HepG2 (cell line): ENCODE results near the gene HHEX. TPM values are rescaled to one million over a fixed set of nuclear protein-coding genes. Genes with fewer than 3 reads are reported as not detected.

Experiments
- ATF6 ChIP-seq: sonication (generic); formaldehyde crosslinking; conservative IDR thresholded peaks from 2 replicates; pipeline ENCODE4 v1.4.0; 2020; ENCODE audit warnings: missing genetic modification reagents
- FOXP4 ChIP-seq: sonication (generic); formaldehyde crosslinking; IDR thresholded peaks from 2 replicates; pipeline ENCODE4 v1.4.0; 2020; ENCODE audit warnings: missing genetic modification reagents
- GATAD2A ChIP-seq: IDR thresholded peaks from 2 replicates; pipeline ENCODE4 v1.6.1; 2016
- HHEX ChIP-seq: IDR thresholded peaks from 2 replicates; pipeline ENCODE4 v1.6.1; 2016; ENCODE audit warnings: control low read depth
- SIX1 ChIP-seq: sonication (generic); formaldehyde crosslinking; IDR thresholded peaks from 2 replicates; pipeline ENCODE4 v1.4.0; 2020; ENCODE audit warnings: missing genetic modification reagents, borderline replicate concordance
- SIX4 ChIP-seq: sonication (generic); formaldehyde crosslinking; IDR thresholded peaks from 2 replicates; pipeline ENCODE4 v1.4.0; 2020; ENCODE audit warnings: missing genetic modification reagents
- SOX13 ChIP-seq, 3 experiments: fragments of 450-650 bp in 1 of 3; sonication (generic) in 1 of 3; formaldehyde crosslinking in 1 of 3; IDR thresholded peaks in 2 of 3; conservative IDR thresholded peaks in 1 of 3; 2 replicates each; pipeline versions ENCODE4 v1.5.0 to v1.6.1; 2016 to 2020; ENCODE audit warnings: antibody characterized with exemption in 1 of 3, mild to moderate bottlenecking in 1 of 3, missing compliant biosample characterization in 1 of 3, missing genetic modification reagents in 1 of 3, moderate library complexity in 1 of 3
- ZNF460 ChIP-seq: sonication (generic); formaldehyde crosslinking; IDR thresholded peaks from 2 replicates; pipeline ENCODE4 v1.5.1; 2020; ENCODE audit warnings: missing genetic modification reagents, mild to moderate bottlenecking, borderline replicate concordance
- ZNF589 ChIP-seq: sonication (generic); formaldehyde crosslinking; conservative IDR thresholded peaks from 2 replicates; pipeline ENCODE4 v1.8.0; 2022; ENCODE audit warnings: mild to moderate bottlenecking, moderate library complexity, missing genetic modification reagents
- ZNF7 ChIP-seq: IDR thresholded peaks from 2 replicates; pipeline ENCODE4 v1.6.1; 2016; ENCODE audit warnings: missing biosample characterization, missing genetic modification reagents
- polyA plus RNA-seq, 8 experiments: library from polyadenylated mRNA; depleted of rRNA in 3 of 8; stranded (reverse) in 7 of 8; unstranded in 1 of 8; fragments of >200 nt; fragmentation: Illumina TruSeq in 4 of 8; extraction: Trizol in 4 of 8; gene quantifications; 2 replicates each; pipeline versions ENCODE4 v1.2.1 to v1.2.3, GENCODE V29; 2011 to 2016; ENCODE audit warnings: low read depth in 4 of 8, missing spikeins in 1 of 8, mixed read lengths in 1 of 8; ENCODE audit not compliant: insufficient read depth in 1 of 8
- total RNA-seq, 5 experiments: library from RNA; depleted of rRNA; stranded (reverse); fragments of >200 nt; fragmentation: Illumina TruSeq; extraction: Trizol; gene quantifications; 2 replicates each; pipeline ENCODE4 v1.2.3, GENCODE V29; 2016; ENCODE audit warnings: low read depth in 1 of 5

HHEX gene
- total and polyA plus RNA-seq, 2 of the 13 experiments (the other 11 are each of a cell fraction or from before 2014, with no cell fraction given), result 44.5 to 48.7 TPM

- TF ChIP-seq SIX4 (CRISPR knock-in tag), result peak; percentile 82; the same call in 1 of the 2 replicates
- peak; percentile 93; the same call in 1 of the 2 replicates for TF ChIP-seq SIX1 (CRISPR knock-in tag)
- peak; percentile 42; the same call in 1 of the 2 replicates for TF ChIP-seq GATAD2A
- TF ChIP-seq FOXP4 (CRISPR knock-in tag), result peak; percentile 32; the same call in 1 of the 2 replicates
- no peak for TF ChIP-seq SOX13 (IDR thresholded peaks at IDR 0.05)
- peak in 1 of 2 experiments; percentile 34; a peak in 1 of 4 replicates for TF ChIP-seq SOX13 (CRISPR knock-in tag; conservative IDR thresholded peaks at IDR 0.05 in 1 of 2, IDR thresholded peaks at IDR 0.05 in 1 of 2)
- no peak for TF ChIP-seq ZNF589 (CRISPR knock-in tag)
- peak; percentile 70; the same call in 1 of the 2 replicates for TF ChIP-seq ZNF7
- TF ChIP-seq ZNF460 (CRISPR knock-in tag), result no peak
- peak; percentile 28; the same call in 1 of the 2 replicates for TF ChIP-seq HHEX (CRISPR knock-in tag)
- no peak for TF ChIP-seq ATF6 (CRISPR knock-in tag)
Measured at GRCh38 chr10:92727550-92727949, 37.8 kb downstream of the HHEX start (continued).
